ENCODE measurements around the gene HDHD5. TPM values are rescaled to one million over a fixed set of nuclear protein-coding genes. Genes with fewer than 3 reads are reported as not detected.

The HDHD5 gene
- total RNA-seq, 2 experiments from 2014 or later: 68.1 to 71.4 TPM

- intact Hi-C loops (cut with micrococcal nuclease): no loop called here
- ChIA-PET POLR2A (interaction anchor here (1.4 to 1.8 kb wide), 2 partner anchors 8 to 27 kb away, joined by 3 to 4 read pairs; no protein-coding TSS in a partner anchor), CTCF (interaction anchor here (1.5 to 4.2 kb wide), 3 partner anchors 7 to 57 kb away, joined by 3 to 18 read pairs (median 9); no protein-coding TSS in a partner anchor)
- peaks cover 1% of the 10 kb centered on the region for H3K36me3 Mint-ChIP-seq (ENCODE audit: low read depth)
- ATAC-seq: no peak
- H3K4me3 Mint-ChIP-seq: no peak overlapping the region
- H3K27ac Mint-ChIP-seq: no peak overlapping the region
- H3K4me1 Mint-ChIP-seq (ENCODE audit: low read depth): peaks cover 53% of the 10 kb centered on the region
- DNase-seq: no peak
- TF ChIP-seq CTCF (IDR thresholded peaks at IDR 0.05): no peak
- H3K27me3 Mint-ChIP-seq: no peaks in the 10 kb centered on the region
- no peaks in the 10 kb centered on the region for H3K9me3 Mint-ChIP-seq
Measured at GRCh38 chr22:17114898-17115235, 44.2 kb downstream of the HDHD5 start.

GRCh38 chr22:17114173-17114897 is 44.7 kb downstream of the HDHD5 start:
- Mint-ChIP-seq H3K9me3 (no peaks in the 10 kb centered on the region), H3K4me1 (ENCODE audit: low read depth) (peaks cover 55% of the 10 kb centered on the region), H3K4me3 (no peak overlapping the region), H3K36me3 (ENCODE audit: low read depth) (peaks cover 4% of the 10 kb centered on the region), H3K27me3 (no peaks in the 10 kb centered on the region), H3K27ac (no peak overlapping the region)
- no peak for ATAC-seq
- ChIA-PET CTCF (interaction anchor here (1.5 to 2.5 kb wide), 2 partner anchors 40 to 57 kb away, joined by 3 to 9 read pairs; no protein-coding TSS in a partner anchor), POLR2A (interaction anchor here (1.4 kb wide), 1 partner anchor 27 kb away, joined by 3 read pairs; no protein-coding TSS in a partner anchor)
- intact Hi-C loops (cut with micrococcal nuclease): no loop called here
- no peak for TF ChIP-seq CTCF (IDR thresholded peaks at IDR 0.05)
- no peak for DNase-seq

GRCh38 chr22:17113600-17113999 is 45.5 kb downstream of the HDHD5 start:
- DNase-seq (no peak), ATAC-seq (no peak)
- H3K36me3 Mint-ChIP-seq (ENCODE audit: low read depth): peaks cover 5% of the 10 kb centered on the region
- POLR2A ChIA-PET: no interaction called here
- no peak for TF ChIP-seq CTCF (IDR thresholded peaks at IDR 0.05)
- intact Hi-C loops (cut with micrococcal nuclease): no loop called here
- no peak overlapping the region for H3K27ac Mint-ChIP-seq
- CTCF ChIA-PET: interaction anchor here (1.5 kb wide), 1 partner anchor 39 kb away, joined by 3 read pairs; no protein-coding TSS in a partner anchor
- no peak overlapping the region for H3K4me3 Mint-ChIP-seq
- H3K27me3 Mint-ChIP-seq: no peaks in the 10 kb centered on the region
- H3K9me3 Mint-ChIP-seq: no peaks in the 10 kb centered on the region
- H3K4me1 Mint-ChIP-seq (ENCODE audit: low read depth): peaks cover 48% of the 10 kb centered on the region

- ATAC-seq: no peak
- Mint-ChIP-seq H3K4me3 (no peak overlapping the region), H3K27me3 (no peaks in the 10 kb centered on the region), H3K36me3 (ENCODE audit: low read depth) (peaks cover 8% of the 10 kb centered on the region), H3K9me3 (no peaks in the 10 kb centered on the region), H3K27ac (peak overlapping the region; percentile 5), H3K4me1 (ENCODE audit: low read depth) (peaks cover 41% of the 10 kb centered on the region)
- TF ChIP-seq CTCF (IDR thresholded peaks at IDR 0.05): no peak
- DNase-seq: no peak
- intact Hi-C loops (cut with micrococcal nuclease): no loop called here
- CTCF ChIA-PET: interaction anchor here (0.6 to 1.5 kb wide), 2 partner anchors 60 to 475 kb away, joined by 3 to 5 read pairs; no protein-coding TSS in a partner anchor
- POLR2A ChIA-PET: no interaction called here
Measured at GRCh38 chr22:17112491-17113042, 46.5 kb downstream of the HDHD5 start.

All from activated CD8-positive, alpha-beta T cell treated with anti-CD3 and anti-CD28 coated beads for 36 hours (primary cell).